NCI-H510A treated with DMSO at 0.1 percent for 48 hours (cell line): ENCODE results near the gene PHOX2A.
"Not testable (repeated sequence)": the region's sequence is repeated elsewhere in the genome, so short reads cannot be mapped to it uniquely, and the experiment has no call there.

Experiments used
- DNase-seq: peaks from one replicate; lab custom pipeline; 2025; lab: John Stamatoyannopoulos, UW

The PHOX2A gene

GRCh38 chr11:72222106-72222891 lies 21.7 kb downstream of the PHOX2A start:
- DNase-seq: peak; percentile 77

DNA sequence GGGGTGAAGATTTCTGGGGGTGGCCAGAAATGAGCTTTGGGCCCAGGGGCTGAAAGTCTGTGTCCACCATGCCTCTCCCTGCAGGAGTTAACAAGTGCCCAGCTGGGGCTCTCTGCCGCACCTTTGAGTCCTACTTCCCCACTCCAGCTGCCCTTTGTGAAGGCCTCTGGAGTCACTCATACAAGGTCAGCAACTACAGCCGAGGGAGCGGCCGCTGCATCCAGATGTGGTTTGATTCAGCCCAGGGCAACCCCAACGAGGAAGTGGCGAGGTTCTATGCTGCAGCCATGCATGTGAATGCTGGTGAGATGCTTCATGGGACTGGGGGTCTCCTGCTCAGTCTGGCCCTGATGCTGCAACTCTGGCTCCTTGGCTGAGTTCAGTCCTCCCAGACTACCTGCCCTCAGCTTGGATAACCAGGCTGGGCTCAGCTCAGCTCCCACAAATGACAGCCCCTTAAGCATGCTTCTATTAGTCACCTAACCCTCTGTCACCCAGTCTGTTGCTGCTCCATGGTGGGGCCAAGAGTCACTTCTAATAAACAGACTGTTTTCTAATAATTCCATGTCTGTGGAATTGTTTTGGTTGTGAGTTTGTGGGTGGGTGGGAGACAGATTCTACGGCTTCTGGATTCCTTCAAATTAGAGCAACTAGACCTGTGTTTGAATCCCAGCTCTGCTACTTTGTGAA lies 22.4 kb downstream of the PHOX2A start:
- no peak for DNase-seq

DNA sequence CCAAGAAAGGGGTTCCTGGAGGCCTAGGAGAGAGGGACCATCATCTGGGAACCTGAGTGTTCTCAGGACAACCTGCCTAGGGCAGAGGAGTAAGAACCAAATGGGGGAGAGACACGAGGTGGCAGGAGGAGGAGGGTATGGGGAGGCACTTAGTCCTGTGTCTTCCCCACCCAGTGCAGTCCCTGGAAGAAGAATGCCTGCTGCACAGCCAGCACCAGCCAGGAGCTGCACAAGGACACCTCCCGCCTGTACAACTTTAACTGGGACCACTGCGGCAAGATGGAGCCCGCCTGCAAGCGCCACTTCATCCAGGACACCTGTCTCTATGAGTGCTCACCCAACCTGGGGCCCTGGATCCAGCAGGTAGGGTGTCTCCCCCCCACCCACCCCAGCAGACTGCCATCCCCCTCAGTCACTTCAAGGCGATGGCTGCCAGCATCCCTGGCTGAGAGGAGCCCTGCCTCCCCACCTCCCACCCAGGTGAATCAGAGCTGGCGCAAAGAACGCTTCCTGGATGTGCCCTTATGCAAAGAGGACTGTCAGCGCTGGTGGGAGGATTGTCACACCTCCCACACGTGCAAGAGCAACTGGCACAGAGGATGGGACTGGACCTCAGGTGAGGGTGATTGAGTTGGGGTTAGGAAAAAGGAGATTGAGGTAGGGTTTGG lies 23.1 kb downstream of the PHOX2A start:
- no peak for DNase-seq

DNA sequence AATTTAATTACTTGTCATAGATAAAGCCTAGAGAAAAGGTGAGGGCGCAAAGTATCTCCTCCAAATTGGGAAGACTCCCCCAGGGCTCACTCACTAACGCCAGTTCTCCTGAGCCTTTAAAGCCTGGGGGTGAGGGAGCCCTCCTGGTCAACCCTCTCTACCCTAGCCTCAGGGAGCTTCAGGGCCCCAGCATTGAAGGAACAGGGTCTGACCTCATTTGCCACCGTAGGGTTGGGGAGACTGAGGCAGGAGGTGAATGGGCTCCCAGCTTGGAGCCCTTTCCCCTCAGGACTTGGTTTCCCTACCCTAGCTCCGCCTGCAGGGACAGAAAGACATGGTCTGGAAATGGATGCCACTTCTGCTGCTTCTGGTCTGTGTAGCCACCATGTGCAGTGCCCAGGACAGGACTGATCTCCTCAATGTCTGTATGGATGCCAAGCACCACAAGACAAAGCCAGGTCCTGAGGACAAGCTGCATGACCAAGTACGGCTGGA lies 25.7 kb downstream of the PHOX2A start:
- no peak for DNase-seq

- DNase-seq: no peak
Measured at GRCh38 chr11:72217841-72218240, 26.1 kb downstream of the PHOX2A start.

DNA sequence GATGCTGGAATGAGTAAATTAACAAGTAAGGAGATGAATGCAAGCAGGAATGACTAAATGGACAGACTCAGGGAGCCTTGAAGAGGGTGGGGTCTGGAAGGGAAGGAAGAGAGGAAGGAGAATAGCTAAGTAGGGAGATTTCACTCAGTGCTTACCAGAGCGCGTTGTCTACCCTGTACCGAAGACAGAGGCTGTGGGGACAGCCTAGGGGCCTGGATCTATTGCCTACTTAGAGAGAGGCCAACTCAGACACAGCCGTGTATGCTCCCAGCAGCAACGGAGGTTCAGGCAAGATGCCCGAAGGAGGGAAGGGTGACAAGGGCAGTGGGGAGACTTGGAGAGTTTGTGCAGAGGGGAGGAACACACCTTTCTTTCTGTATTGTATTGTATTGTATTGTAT lies 27.3 kb downstream of the PHOX2A start, which contains the start of gene FOLR2:
FOLR2 (plus strand) TSS at position 157 of the 400 bp plus-strand sequence. CDS start 1,791 bp downstream, outside the sequence.
- no peak for DNase-seq

GRCh38 chr11:72209101-72209500 lies 34.9 kb downstream of the PHOX2A start:
- DNase-seq: no peak

DNA sequence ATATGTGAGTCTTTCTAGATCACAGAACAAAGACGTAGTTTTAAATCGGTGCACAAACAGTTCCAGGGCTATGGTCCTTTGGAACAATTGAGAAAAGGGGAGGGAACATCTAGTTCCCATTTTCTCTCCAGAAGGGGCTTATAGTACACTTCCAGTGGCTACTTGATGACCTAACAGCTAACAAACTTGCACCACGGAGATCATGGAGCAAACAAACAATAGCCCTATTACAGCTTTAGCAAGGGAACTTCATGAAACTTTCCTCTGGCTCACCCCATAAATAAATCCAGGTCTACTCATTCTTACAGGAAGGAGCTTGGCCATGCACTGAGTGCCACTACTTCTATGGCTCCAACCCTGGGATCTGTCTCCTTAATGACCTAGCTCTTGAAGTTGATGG lies 35.7 kb downstream of the PHOX2A start:
- no peak for DNase-seq

- DNase-seq: not testable (repeated sequence)
Measured at GRCh38 chr11:72206794-72207193, 37.2 kb downstream of the PHOX2A start.

DNA sequence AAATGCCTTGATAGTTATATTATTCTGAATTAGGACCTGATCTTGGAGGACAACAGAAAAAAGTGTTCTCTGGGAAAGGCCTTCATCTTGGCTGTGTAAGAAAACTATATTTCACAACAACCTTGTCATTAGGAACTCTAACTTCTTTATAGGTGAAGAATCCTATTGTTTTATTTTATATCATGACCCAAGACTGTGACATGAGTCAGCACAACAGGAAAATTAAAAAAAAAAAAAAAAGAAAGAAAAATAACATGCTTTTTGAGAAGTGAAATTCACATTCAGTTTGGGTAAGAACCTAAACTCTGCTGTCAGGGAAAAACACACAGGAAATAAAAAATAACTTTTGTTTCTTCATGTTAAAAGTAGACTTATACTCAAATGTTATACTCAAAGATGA lies 39.1 kb downstream of the PHOX2A start:
- no peak for DNase-seq

DNA sequence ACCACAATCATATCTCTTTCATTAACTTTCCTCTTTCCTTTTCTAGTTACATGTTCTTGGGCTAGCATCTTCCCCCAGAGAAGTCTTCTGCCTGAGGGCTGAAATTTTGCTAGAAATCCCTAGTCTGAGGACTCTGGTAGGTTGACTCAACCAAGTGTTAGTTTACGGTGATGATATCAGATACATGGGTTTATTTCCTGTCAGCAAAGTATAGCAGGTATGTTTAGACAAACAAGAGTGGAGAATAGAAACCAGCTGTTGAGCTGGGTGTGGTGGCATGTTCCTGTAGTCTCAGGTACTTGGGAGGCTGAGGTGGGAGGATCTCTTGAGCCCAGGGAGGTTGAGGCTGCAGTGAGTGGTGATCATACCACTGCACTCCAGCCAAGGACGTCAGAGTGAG lies 40.8 kb downstream of the PHOX2A start:
- no peak for DNase-seq

DNA sequence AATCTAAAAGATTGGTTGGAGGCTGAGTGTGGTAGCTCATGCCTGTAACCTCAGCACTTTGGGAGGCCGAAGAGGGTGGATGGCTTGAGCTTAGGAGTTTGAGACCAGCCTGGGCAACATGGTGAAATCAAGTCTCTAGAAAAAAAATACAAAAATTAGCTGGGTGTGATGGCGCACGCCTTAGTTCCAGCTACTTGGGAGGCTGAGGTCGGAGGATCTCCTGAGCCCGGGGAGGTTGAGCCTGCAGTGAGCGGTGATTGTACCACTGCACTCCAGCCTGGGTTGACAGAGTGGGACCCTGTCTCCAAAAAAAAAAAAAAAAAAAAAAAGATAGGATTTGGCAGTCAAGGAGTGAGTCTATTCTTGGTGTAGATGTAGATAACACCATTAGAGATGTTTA lies 41.4 kb downstream of the PHOX2A start:
- DNase-seq: no peak

- DNase-seq: not testable (repeated sequence)
Measured at GRCh38 chr11:72201445-72201844, 42.5 kb downstream of the PHOX2A start.

DNA sequence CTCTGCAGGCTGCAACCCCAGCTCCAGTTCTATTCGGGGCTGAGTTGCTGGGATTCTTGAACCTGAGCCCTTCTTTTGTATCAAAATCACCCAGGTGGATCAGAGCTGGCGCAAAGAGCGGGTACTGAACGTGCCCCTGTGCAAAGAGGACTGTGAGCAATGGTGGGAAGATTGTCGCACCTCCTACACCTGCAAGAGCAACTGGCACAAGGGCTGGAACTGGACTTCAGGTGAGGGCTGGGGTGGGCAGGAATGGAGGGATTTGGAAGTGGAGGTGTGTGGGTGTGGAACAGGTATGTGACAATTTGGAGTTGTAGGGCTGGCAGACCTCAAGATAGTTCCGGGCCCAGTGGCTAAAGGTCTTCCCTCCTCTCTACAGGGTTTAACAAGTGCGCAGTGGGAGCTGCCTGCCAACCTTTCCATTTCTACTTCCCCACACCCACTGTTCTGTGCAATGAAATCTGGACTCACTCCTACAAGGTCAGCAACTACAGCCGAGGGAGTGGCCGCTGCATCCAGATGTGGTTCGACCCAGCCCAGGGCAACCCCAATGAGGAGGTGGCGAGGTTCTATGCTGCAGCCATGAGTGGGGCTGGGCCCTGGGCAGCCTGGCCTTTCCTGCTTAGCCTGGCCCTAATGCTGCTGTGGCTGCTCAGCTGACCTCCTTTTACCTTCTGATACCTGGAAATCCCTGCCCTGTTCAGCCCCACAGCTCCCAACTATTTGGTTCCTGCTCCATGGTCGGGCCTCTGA lies 48.3 kb downstream of the PHOX2A start:
- DNase-seq: no peak

DNA sequence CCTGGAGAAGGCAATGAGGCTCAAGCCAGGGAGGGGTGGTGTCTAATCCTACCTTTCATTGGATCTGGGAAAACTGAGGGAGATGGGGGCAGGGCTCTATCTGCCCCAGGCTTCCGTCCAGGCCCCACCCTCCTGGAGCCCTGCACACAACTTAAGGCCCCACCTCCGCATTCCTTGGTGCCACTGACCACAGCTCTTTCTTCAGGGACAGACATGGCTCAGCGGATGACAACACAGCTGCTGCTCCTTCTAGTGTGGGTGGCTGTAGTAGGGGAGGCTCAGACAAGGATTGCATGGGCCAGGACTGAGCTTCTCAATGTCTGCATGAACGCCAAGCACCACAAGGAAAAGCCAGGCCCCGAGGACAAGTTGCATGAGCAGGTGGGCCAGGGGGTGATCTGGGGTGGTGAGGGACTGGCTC lies 52.0 kb downstream of the PHOX2A start, which contains the start of gene FOLR1:
FOLR1 (plus strand) TSS at position 180 of the 421 bp plus-strand sequence; CDS start at position 214, 34 bp downstream.
- DNase-seq: no peak

DNA sequence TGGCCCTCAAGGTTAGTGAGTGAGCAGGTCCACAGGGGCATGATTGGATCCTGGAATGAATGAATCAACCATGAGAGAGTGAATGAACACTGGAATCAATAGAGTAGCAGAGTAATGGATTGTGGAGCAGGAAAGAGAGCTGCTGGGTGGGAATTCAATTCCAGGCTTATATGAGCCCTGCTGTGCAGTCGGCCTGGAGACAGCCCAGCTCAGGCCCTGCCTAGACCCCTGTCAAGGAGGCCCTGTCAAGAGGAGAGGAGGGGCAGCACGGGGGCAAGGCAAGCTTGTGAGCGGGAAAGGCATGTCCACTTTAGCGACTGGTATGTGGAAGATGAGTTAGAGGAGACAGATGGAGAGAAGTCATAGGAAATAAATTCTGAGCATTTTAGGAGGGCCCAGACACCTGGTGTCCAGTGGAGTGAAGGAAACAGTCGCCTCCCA lies 53.3 kb downstream of the PHOX2A start:
- no peak for DNase-seq

DNA sequence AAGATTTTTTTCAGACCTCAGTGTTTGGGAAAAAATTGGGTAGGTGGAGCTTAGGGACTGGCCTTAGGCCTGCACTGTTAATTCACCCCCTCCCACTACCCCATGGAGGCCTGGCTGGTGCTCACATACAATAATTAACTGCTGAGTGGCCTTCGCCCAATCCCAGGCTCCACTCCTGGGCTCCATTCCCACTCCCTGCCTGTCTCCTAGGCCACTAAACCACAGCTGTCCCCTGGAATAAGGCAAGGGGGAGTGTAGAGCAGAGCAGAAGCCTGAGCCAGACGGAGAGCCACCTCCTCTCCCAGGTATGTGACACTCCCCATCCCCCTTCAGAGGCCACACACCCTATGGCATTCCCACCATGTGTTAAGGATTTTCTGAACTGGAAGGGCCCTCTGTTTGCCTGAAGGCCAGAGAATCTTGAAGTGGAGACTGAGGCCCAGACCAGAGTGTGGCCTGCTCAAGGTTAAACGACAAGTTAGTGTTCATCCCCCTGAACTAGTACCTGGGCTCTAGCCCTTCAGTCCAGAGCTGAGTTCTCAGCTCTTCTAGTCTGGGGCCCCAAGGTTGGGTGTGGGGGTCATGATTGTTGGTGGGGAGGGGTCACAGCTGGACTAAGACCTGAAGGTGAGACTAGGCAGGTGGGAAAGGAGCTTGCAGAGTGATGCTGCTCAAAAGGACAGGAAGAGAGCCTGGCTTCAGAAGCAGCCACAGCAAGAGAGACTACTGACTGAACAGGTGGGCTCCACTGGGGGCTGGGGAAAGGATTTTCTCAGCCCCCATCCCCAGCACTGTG lies 54.3 kb downstream of the PHOX2A start:
- no peak for DNase-seq
